SK-N-SH (cell line): Measurements from ENCODE around the gene PTPRJ. TPM values are rescaled to one million over a fixed set of nuclear protein-coding genes. Genes with fewer than 3 reads are reported as not detected.

Experiments used
- CTCF ChIA-PET: fragments of 300-600, 350-600 bp; formaldehyde crosslinking; extraction: SDS; loops from one replicate; lab custom pipeline; 2021; lab: Yijun Ruan, JAX
- POLR2A ChIA-PET: fragments of 350-600 bp; sonication (Branson Sonifier 250); formaldehyde crosslinking; extraction: SDS; loops from one replicate; lab custom pipeline; 2020; ENCODE audit warnings: antibody characterized with exemption, inconsistent platforms; lab: Yijun Ruan, JAX
- DNase-seq: peaks from one replicate; pipeline ENCODE4 v3.0.0; 2012
- H2AFZ ChIP-seq: fragments of 200-600 bp; sonication (generic); 2 replicates; pipeline ENCODE4 v1.8.1; 2016; ENCODE audit warnings: antibody characterized with exemption, mild to moderate bottlenecking, low read depth
- H3F3A ChIP-seq: fragments of 200-600 bp; sonication (generic); replicated peaks from 2 replicates; pipeline ENCODE3; 2016; ENCODE audit warnings: antibody characterized with exemption, mild to moderate bottlenecking; ENCODE audit not compliant: insufficient read depth
- H3K27ac ChIP-seq, 2 experiments: fragments of 200-500 bp in 1 of 2; fragments of 200-600 bp in 1 of 2; sonication (Bioruptor generic) in 1 of 2; sonication (generic), shearing (Covaris generic) in 1 of 2; 2 replicates each; pipeline versions ENCODE4 v1.5.1 to v1.6.1; 2014 to 2016; ENCODE audit warnings: low read depth in 2 of 2, inconsistent platforms in 1 of 2, low read length in 1 of 2, mild to moderate bottlenecking in 1 of 2, mixed read lengths in 1 of 2
- H3K27me3 ChIP-seq: fragments of 200-600 bp; sonication (generic), shearing (Covaris generic); 2 replicates; pipeline ENCODE4 v1.6.1; 2016; ENCODE audit warnings: mixed run types; ENCODE audit not compliant: insufficient read depth
- H3K36me3 ChIP-seq, 2 experiments: fragments of 200-500 bp in 1 of 2; fragments of 200-600 bp in 1 of 2; sonication (Bioruptor generic) in 1 of 2; sonication (generic) in 1 of 2; replicated peaks in 1 of 2; 2 replicates each; pipeline versions ENCODE3 to v1.5.1; 2014 to 2016; ENCODE audit warnings: low read length in 1 of 2, mild to moderate bottlenecking in 1 of 2; ENCODE audit not compliant: insufficient read depth in 2 of 2, control insufficient read depth in 1 of 2
- H3K4me1 ChIP-seq, 2 experiments: fragments of 200-500 bp in 1 of 2; fragments of 200-600 bp in 1 of 2; sonication (Bioruptor generic) in 1 of 2; sonication (generic), shearing (Covaris generic) in 1 of 2; 2 replicates each; pipeline versions ENCODE4 v1.5.1 to v1.6.1; 2014 to 2016; ENCODE audit warnings: low read depth in 1 of 2, low read length in 1 of 2, mixed run types in 1 of 2; ENCODE audit not compliant: insufficient read depth in 2 of 2, control insufficient read depth in 1 of 2
- H3K4me2 ChIP-seq: fragments of 200-600 bp; sonication (generic), shearing (Covaris generic); 2 replicates; pipeline ENCODE4 v1.6.1; 2017; ENCODE audit warnings: mixed run types
- H3K4me3 ChIP-seq, 2 experiments: fragments of 200-500 bp in 1 of 2; fragments of 200-600 bp in 1 of 2; sonication (Bioruptor generic) in 1 of 2; sonication (generic), shearing (Covaris generic) in 1 of 2; 2 replicates each; pipeline versions ENCODE4 v1.5.1 to v1.8.1; 2014 to 2016; ENCODE audit warnings: low read depth in 2 of 2, inconsistent platforms in 1 of 2, low read length in 1 of 2, mild to moderate bottlenecking in 1 of 2, mixed read lengths in 1 of 2, moderate library complexity in 1 of 2
- H3K79me2 ChIP-seq: fragments of 200-600 bp; sonication (generic); 2 replicates; pipeline ENCODE4 v1.8.1; 2017; ENCODE audit warnings: mild to moderate bottlenecking; ENCODE audit not compliant: insufficient read depth
- H3K9ac ChIP-seq: fragments of 200-600 bp; sonication (generic); 2 replicates; pipeline ENCODE4 v1.6.1; 2017; ENCODE audit warnings: mixed run types
- H3K9me2 ChIP-seq: fragments of 200-600 bp; sonication (generic); 2 replicates; pipeline ENCODE4 v1.6.1; 2017; ENCODE audit warnings: mixed run types
- H3K9me3 ChIP-seq: fragments of 200-600 bp; sonication (generic); 2 replicates; pipeline ENCODE4 v1.6.1; 2017; ENCODE audit warnings: mixed run types, mild to moderate bottlenecking, moderate library complexity
- H4K20me1 ChIP-seq: fragments of 200-600 bp; sonication (generic); 2 replicates; pipeline ENCODE4 v1.6.1; 2017; ENCODE audit warnings: mild to moderate bottlenecking, mixed run types; ENCODE audit not compliant: insufficient read depth
- ELF1 ChIP-seq: IDR thresholded peaks from 2 replicates; pipeline ENCODE4 v1.4.0; 2012
- EP300 ChIP-seq, 2 experiments: IDR thresholded peaks; 2 replicates each; pipeline versions ENCODE4 v1.4.0 to v1.6.1; 2012; ENCODE audit warnings: borderline replicate concordance in 1 of 2, low read depth in 1 of 2, low read length in 1 of 2
- FOSL2 ChIP-seq: IDR thresholded peaks from 2 replicates; pipeline ENCODE4 v1.4.0; 2012; ENCODE audit warnings: low read depth, mild to moderate bottlenecking, moderate library complexity, borderline replicate concordance
- FOXM1 ChIP-seq: IDR thresholded peaks from 2 replicates; pipeline ENCODE4 v1.4.0; 2012; ENCODE audit warnings: low read depth, mild to moderate bottlenecking
- GATA2 ChIP-seq: sonication (generic); formaldehyde crosslinking; IDR thresholded peaks from 2 replicates; pipeline ENCODE4 v1.5.0; 2020; ENCODE audit warnings: mild to moderate bottlenecking, missing genetic modification reagents
- IRF3 ChIP-seq: fragments of 150-350 bp; IDR thresholded peaks from 2 replicates; pipeline ENCODE4 v1.6.1; 2016; ENCODE audit warnings: mild to moderate bottlenecking, low read depth, low read length
- MEF2A ChIP-seq: IDR thresholded peaks from 2 replicates; pipeline ENCODE4 v1.4.0; 2012; ENCODE audit warnings: low read depth, borderline replicate concordance
- MXI1 ChIP-seq: IDR thresholded peaks from 2 replicates; pipeline ENCODE4 v1.6.1; 2012; ENCODE audit warnings: mild to moderate bottlenecking, low read depth, low read length, improper control_type of control experiment
- NFIC ChIP-seq: IDR thresholded peaks from 2 replicates; pipeline ENCODE4 v1.4.0; 2012; ENCODE audit warnings: borderline replicate concordance
- NRF1 ChIP-seq: IDR thresholded peaks from 2 replicates; pipeline ENCODE4 v1.6.1; 2012; ENCODE audit warnings: low read depth, mild to moderate bottlenecking, low read length
- RCOR1 ChIP-seq: fragments of 150-350 bp; IDR thresholded peaks from 2 replicates; pipeline ENCODE4 v1.6.1; 2017; ENCODE audit warnings: antibody characterized with exemption, low read length
- RXRA ChIP-seq: IDR thresholded peaks from 2 replicates; pipeline ENCODE4 v1.4.0; 2012; ENCODE audit warnings: low read depth, mild to moderate bottlenecking, borderline replicate concordance
- SIN3A ChIP-seq: IDR thresholded peaks from 2 replicates; pipeline ENCODE4 v1.6.1; 2012; ENCODE audit warnings: low read depth, mild to moderate bottlenecking, low read length, moderate library complexity, borderline replicate concordance
- TCF12 ChIP-seq: IDR thresholded peaks from 2 replicates; pipeline ENCODE4 v1.4.0; 2012
- TEAD4 ChIP-seq: IDR thresholded peaks from 2 replicates; pipeline ENCODE4 v1.4.0; 2012; ENCODE audit warnings: mild to moderate bottlenecking, borderline replicate concordance; ENCODE audit not compliant: insufficient read depth
- USF1 ChIP-seq: IDR thresholded peaks from 2 replicates; pipeline ENCODE4 v1.4.0; 2012; ENCODE audit warnings: low read depth, borderline replicate concordance
- USF2 ChIP-seq: fragments of 150-350 bp; IDR thresholded peaks from 2 replicates; pipeline ENCODE4 v1.6.1; 2017; ENCODE audit warnings: antibody characterized with exemption, low read length, low read depth, borderline replicate concordance
- ZBTB33 ChIP-seq: IDR thresholded peaks from 2 replicates; pipeline ENCODE4 v1.4.0; 2012; ENCODE audit warnings: low read depth, borderline replicate concordance
- WGBS: methylation state at CpG from one replicate; pipeline ENCODE4 v1.1.6; 2017; ENCODE audit warnings: low lambda C conversion rate; 5-methylcytosine and 5-hydroxymethylcytosine counted together
- polyA plus RNA-seq, 3 experiments: library from polyadenylated mRNA; depleted of rRNA; stranded (reverse); fragments of >200 nt; gene quantifications; 2 replicates each; pipeline ENCODE4 v1.2.3, GENCODE V29; 2012
- TF ChIP-seq, protein P1 (sequence below): IDR thresholded peaks from 2 replicates; pipeline ENCODE4 v1.4.0; 2012; ENCODE audit warnings: low read depth
- TF ChIP-seq, protein P2 (sequence below): fragments of 200-600 bp; sonication (generic); IDR thresholded peaks from 2 replicates; pipeline ENCODE4 v1.6.1; 2017; ENCODE audit warnings: antibody characterized with exemption, mild to moderate bottlenecking, moderate library complexity

Gene PTPRJ
- polyA plus RNA-seq, 1 of the 3 experiments (the other 2 are of a cell fraction) = 4.5 TPM

DNA sequence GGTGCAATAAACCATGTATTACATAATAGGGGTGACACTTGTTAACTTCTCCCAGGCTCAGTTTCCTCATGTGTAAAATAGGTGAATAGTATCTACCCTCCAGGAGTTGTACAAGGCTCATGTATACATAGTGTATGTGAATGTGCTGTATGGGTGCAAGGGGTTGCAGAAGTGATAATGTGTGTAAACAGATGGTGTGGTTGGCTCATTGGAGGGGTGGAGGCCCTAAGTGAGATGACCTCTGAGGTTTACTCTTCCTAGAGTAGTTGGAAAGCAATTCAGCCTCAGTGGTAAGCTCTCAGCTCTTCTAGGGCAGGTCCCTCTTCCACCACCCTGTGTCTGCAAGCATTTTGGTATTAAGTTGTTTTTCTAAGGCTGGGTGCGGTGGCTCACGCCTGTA lies 102.4 kb downstream of the PTPRJ start:
- 90% methylated on average over 2 of the region's 2 CpGs for WGBS
- H3K4me1 ChIP-seq = peaks cover 0 to 11% of the 10 kb centered on the region in 2 experiments; a peak in 2 of 4 replicates

More for the DNA sequence above, 102.4 kb downstream of the PTPRJ start:
- TF ChIP-seq MXI1 (no peak), EP300 (IDR thresholded peaks at IDR 0.05; ENCODE audit: borderline replicate concordance in 1 of 2, low read depth in 1 of 2, low read length in 1 of 2) (no peak), NFIC (no peak), ELF1 (no peak), SIN3A (no peak), TEAD4 (no peak), ZBTB33 (no peak), FOSL2 (no peak), FOXM1 (no peak), TCF12 (no peak), USF2 (no peak), RXRA (no peak), MEF2A (no peak), GATA2 (no peak), RCOR1 (no peak), IRF3 (no peak), USF1 (no peak), NRF1 (no peak)
- TF ChIP-seq, protein P1, sequence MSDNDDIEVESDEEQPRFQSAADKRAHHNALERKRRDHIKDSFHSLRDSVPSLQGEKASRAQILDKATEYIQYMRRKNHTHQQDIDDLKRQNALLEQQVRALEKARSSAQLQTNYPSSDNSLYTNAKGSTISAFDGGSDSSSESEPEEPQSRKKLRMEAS = no peak
- TF ChIP-seq, protein P2, sequence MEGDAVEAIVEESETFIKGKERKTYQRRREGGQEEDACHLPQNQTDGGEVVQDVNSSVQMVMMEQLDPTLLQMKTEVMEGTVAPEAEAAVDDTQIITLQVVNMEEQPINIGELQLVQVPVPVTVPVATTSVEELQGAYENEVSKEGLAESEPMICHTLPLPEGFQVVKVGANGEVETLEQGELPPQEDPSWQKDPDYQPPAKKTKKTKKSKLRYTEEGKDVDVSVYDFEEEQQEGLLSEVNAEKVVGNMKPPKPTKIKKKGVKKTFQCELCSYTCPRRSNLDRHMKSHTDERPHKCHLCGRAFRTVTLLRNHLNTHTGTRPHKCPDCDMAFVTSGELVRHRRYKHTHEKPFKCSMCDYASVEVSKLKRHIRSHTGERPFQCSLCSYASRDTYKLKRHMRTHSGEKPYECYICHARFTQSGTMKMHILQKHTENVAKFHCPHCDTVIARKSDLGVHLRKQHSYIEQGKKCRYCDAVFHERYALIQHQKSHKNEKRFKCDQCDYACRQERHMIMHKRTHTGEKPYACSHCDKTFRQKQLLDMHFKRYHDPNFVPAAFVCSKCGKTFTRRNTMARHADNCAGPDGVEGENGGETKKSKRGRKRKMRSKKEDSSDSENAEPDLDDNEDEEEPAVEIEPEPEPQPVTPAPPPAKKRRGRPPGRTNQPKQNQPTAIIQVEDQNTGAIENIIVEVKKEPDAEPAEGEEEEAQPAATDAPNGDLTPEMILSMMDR = no peak
- no peak overlapping the region for H3K4me3 ChIP-seq
- H3K9me3 ChIP-seq = no peaks in the 10 kb centered on the region
- no peaks in the 10 kb centered on the region for H3K9me2 ChIP-seq
- no peak for DNase-seq
- H3K27ac ChIP-seq = no peak overlapping the region
- no peak overlapping the region for H3K4me2 ChIP-seq
- no peaks in the 10 kb centered on the region for H3K27me3 ChIP-seq
- H4K20me1 ChIP-seq = no peaks in the 10 kb centered on the region
- H3F3A ChIP-seq = peaks cover 22% of the 10 kb centered on the region
- H2AFZ ChIP-seq = no peak overlapping the region
- ChIA-PET CTCF (interaction anchor here (1.8 kb wide), 1 partner anchor 148 kb away, joined by 4 read pairs; no protein-coding TSS in a partner anchor), POLR2A (no interaction called here)
- peaks cover 0 to 7% of the 10 kb centered on the region in 2 experiments for H3K36me3 ChIP-seq
- peaks cover 74% of the 10 kb centered on the region for H3K79me2 ChIP-seq
- no peak overlapping the region for H3K9ac ChIP-seq
